Measurements from ENCODE around the gene PRF1.

- TF ChIP-seq CTCF (IDR thresholded peaks at IDR 0.05 in 2 of 3, conservative IDR thresholded peaks at IDR 0.05 in 1 of 3; ENCODE audit: borderline replicate concordance in 1 of 3, insufficient read depth in 1 of 3, low read depth in 2 of 3, low read length in 2 of 3) (no peak), EZH2 (IDR thresholded peaks at IDR 0.05) (no peak), CEBPB (IDR thresholded peaks at IDR 0.05; ENCODE audit: low read depth) (no peak), REST (IDR thresholded peaks at IDR 0.05; ENCODE audit: low read depth) (no peak), POLR2AphosphoS5 (IDR thresholded peaks at IDR 0.05; ENCODE audit: low read depth, low read length) (no peak), RAD21 (IDR thresholded peaks at IDR 0.05; ENCODE audit: low read depth) (no peak), ZBTB33 (IDR thresholded peaks at IDR 0.05; ENCODE audit: extremely low read depth, insufficient replicate concordance, low read length) (no peak), POLR2A (IDR thresholded peaks at IDR 0.05; ENCODE audit: borderline replicate concordance, extremely low read depth, insufficient read depth, insufficient read length) (no peak)
These were observed 52.1 kb downstream of the PRF1 start for GRCh38 chr10:70550459-70550858.
